Subcutaneous adipose tissue (tissue), 4 donors: Measurements from ENCODE around the gene INO80B. TPM values are rescaled to one million over a fixed set of nuclear protein-coding genes. Genes with fewer than 3 reads are reported as not detected.

Experiments
- CTCF ChIP-seq: fragments of 450-650 bp; IDR thresholded peaks from one replicate; pipeline ENCODE4 v1.5.1; 2016; ENCODE audit warnings: low read depth, mild to moderate bottlenecking, control low read depth, antibody characterized with exemption, moderate library complexity
- total RNA-seq, 4 donors: library from RNA; depleted of rRNA; stranded (reverse); fragments of >200 nt; gene quantifications; one replicate each; pipeline ENCODE4 v1.1.0, GENCODE V29; 2016

INO80B gene
- total RNA-seq, 4 donors from 2014 or later: 0.65 to 29.4 (median 12.4) TPM

- no peak for TF ChIP-seq CTCF
Measured at GRCh38 chr2:74481961-74482800, 27.3 kb downstream of the INO80B start.

- no peak for TF ChIP-seq CTCF
Measured at GRCh38 chr2:74482801-74483674, 28.2 kb downstream of the INO80B start, which contains the start of the genes CCDC142 and TTC31. Gene CCDC142, minus strand, starts transcription at chr2:74482998. Its CDS starts 161 bp downstream, at chr2:74482837. Gene TTC31, plus strand, starts transcription at chr2:74483081. Its CDS starts 15 bp downstream, at chr2:74483096.

GRCh38 chr2:74486141-74486540, 31.3 kb downstream of the INO80B start:
- TF ChIP-seq CTCF: no peak

- no peak for TF ChIP-seq CTCF
Measured at GRCh38 chr2:74488643-74489481, 34.0 kb downstream of the INO80B start.

GRCh38 chr2:74489906-74490305, 35.0 kb downstream of the INO80B start:
- no peak for TF ChIP-seq CTCF

GRCh38 chr2:74491648-74492544, 37.0 kb downstream of the INO80B start:
- TF ChIP-seq CTCF: no peak
